Large intestine (tissue), 3 donors: ENCODE results near the gene DAP. TPM values are rescaled to one million over a fixed set of nuclear protein-coding genes. Genes with fewer than 3 reads are reported as not detected.

Source experiments
- DNase-seq, 2 donors: peaks; one replicate each; pipeline versions ENCODE4 v3.0.0 to v3.0.0-alpha.2; 2013
- H3K27ac ChIP-seq: one replicate; pipeline ENCODE4 v1.5.1; 2013; ENCODE audit warnings: low read length
- H3K27me3 ChIP-seq: 2 replicates; pipeline ENCODE4 v1.6.1; 2013; ENCODE audit warnings: low read length; ENCODE audit not compliant: control insufficient read depth, insufficient read depth
- H3K36me3 ChIP-seq: 2 replicates; pipeline ENCODE4 v1.6.1; 2013; ENCODE audit warnings: low read length; ENCODE audit not compliant: control insufficient read depth, insufficient read depth
- H3K4me1 ChIP-seq: one replicate; pipeline ENCODE4 v1.6.1; 2013; ENCODE audit warnings: low read length; ENCODE audit not compliant: control insufficient read depth, insufficient read depth
- H3K4me3 ChIP-seq: one replicate; pipeline ENCODE4 v1.5.1; 2013; ENCODE audit warnings: low read length
- H3K9me3 ChIP-seq: one replicate; pipeline ENCODE4 v1.6.1; 2013; ENCODE audit warnings: mild to moderate bottlenecking, low read depth, low read length, moderate library complexity; ENCODE audit not compliant: control insufficient read depth
- WGBS: methylation state at CpG from one replicate; pipeline ENCODE4 v1.1.5; 2013; ENCODE audit warnings: low lambda C conversion rate; ENCODE audit not compliant: insufficient coverage; 5-methylcytosine and 5-hydroxymethylcytosine counted together
- polyA plus RNA-seq: library from polyadenylated mRNA; unstranded; fragments of 120-200 nt; gene quantifications from one replicate; pipeline ENCODE4 v1.2.1, GENCODE V29; 2013

DAP gene
- polyA plus RNA-seq, 1 donor, result 77.1 TPM

GRCh38 chr5:10680876-10681481 lies 80.1 kb downstream of the DAP start:
- Histone ChIP-seq H3K4me1 (no peaks in the 10 kb centered on the region), H3K9me3 (no peaks in the 10 kb centered on the region), H3K36me3 (peaks cover 66% of the 10 kb centered on the region), H3K27ac (no peak overlapping the region), H3K4me3 (no peak overlapping the region), H3K27me3 (no peaks in the 10 kb centered on the region)
- WGBS, result no CpG with 5 or more reads among the region's 17 CpGs
- no peak for DNase-seq

DNA sequence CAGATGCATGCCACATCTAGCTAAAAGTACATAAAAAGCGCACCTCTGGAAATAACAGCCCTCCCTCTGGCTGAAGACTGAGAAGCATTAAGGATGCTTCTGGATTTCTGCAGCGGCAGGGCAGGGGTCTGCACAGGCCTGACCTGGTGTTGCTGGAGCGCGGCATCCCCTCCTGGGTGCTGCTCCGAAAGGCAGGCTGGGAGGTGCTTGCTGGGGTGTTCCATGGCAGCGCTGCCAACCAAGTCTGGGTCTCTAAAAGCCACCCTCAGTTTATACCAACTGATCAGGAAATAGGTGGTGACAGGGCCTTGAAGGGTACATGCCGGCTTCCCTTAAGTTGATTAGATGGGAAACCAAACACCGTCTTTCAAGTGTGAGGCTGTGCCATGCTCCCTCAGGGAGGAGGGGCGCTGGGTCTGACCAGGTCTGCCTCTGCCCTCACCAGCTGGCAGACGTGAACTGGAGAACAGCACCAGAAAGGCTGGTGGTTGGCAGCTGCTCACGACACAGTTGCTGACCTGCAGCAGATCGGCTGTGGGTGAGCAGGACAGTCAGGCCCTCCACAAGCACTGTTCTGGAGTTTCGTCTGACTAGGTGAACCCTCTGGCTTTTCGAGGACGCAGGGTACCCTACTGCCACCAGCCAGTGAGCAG lies 81.6 kb downstream of the DAP start:
- Histone ChIP-seq H3K4me1 (no peaks in the 10 kb centered on the region), H3K4me3 (no peak overlapping the region), H3K27me3 (no peaks in the 10 kb centered on the region), H3K36me3 (peaks cover 61% of the 10 kb centered on the region), H3K9me3 (no peaks in the 10 kb centered on the region), H3K27ac (no peak overlapping the region)
- no peak for DNase-seq
- WGBS, result no CpG with 5 or more reads among the region's 15 CpGs

DNA sequence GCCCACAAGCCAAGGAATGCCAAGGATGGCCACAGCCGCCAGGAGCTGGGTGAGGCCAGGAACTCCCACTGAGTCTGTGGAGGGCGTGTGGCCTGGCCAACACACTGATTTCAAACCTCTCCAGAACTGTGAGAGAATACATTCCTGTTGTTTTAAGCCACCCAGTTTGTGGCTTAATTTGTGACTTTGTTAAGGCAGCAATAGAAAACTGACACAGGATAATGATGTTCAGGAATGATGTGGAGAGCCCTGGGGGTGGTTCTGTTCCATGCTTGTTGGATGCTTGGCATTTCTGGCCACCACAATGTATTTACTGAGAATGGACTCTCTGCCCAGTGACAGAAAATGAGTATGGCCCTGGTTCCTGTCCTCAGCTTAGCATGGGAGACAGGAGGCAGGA lies 82.8 kb downstream of the DAP start:
- Histone ChIP-seq H3K36me3 (peaks cover 54% of the 10 kb centered on the region), H3K9me3 (no peaks in the 10 kb centered on the region), H3K27ac (no peak overlapping the region)

DNA sequence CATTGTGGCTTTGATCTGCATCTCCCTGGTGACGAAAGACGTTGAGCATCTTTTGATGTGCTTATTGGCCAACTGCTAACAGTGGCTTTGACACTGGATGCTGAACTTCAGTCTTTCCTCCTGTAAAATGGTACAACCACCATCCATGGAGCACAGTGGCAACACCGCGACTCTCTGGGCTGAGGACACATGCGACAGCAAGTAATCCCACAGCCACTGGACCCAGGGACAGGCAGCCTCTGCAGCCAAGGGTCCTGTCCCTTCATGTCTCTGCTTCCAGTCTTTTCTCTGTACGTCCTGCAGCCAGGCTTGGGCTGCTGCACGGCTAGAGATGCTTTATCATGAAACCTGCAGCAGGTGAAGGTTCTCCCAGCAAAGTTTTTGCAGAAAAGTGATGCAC lies 83.5 kb downstream of the DAP start:
- Histone ChIP-seq H3K27me3 (no peaks in the 10 kb centered on the region), H3K4me1 (no peaks in the 10 kb centered on the region), H3K9me3 (no peaks in the 10 kb centered on the region), H3K4me3 (no peak overlapping the region), H3K36me3 (peaks cover 47% of the 10 kb centered on the region), H3K27ac (no peak overlapping the region)
- DNase-seq, result no peak
- no CpG with 5 or more reads among the region's 7 CpGs for whole genome bisulfite sequencing

More for the DNA sequence above, 82.8 kb downstream of the DAP start:
- Histone ChIP-seq H3K4me3 (no peak overlapping the region), H3K27me3 (no peaks in the 10 kb centered on the region), H3K4me1 (no peaks in the 10 kb centered on the region)
- no CpG with 5 or more reads among the region's 2 CpGs for WGBS
- DNase-seq, result peak in 1 of 2 donors; percentile 19

GRCh38 chr5:10676946-10677345 lies 84.1 kb downstream of the DAP start:
- Histone ChIP-seq H3K27me3 (no peaks in the 10 kb centered on the region), H3K9me3 (no peaks in the 10 kb centered on the region), H3K36me3 (peaks cover 41% of the 10 kb centered on the region), H3K4me3 (no peak overlapping the region), H3K27ac (no peak overlapping the region), H3K4me1 (no peaks in the 10 kb centered on the region)
- no peak for DNase-seq
- WGBS, result no CpG with 5 or more reads among the region's 1 CpG

- H3K4me3 ChIP-seq, result no peak overlapping the region
- no CpG with 5 or more reads among the region's 4 CpGs for WGBS
These were observed 84.8 kb downstream of the DAP start for GRCh38 chr5:10676224-10676623.

GRCh38 chr5:10675177-10675700 lies 85.8 kb downstream of the DAP start:
- WGBS, result 83% methylated on average over 1 of the region's 14 CpGs

More at GRCh38 chr5:10676224-10676623, 84.8 kb downstream of the DAP start:
- Histone ChIP-seq H3K36me3 (peaks cover 36% of the 10 kb centered on the region), H3K9me3 (no peaks in the 10 kb centered on the region), H3K4me1 (no peaks in the 10 kb centered on the region), H3K27ac (no peak overlapping the region), H3K27me3 (no peaks in the 10 kb centered on the region)
- DNase-seq, result no peak

DNA sequence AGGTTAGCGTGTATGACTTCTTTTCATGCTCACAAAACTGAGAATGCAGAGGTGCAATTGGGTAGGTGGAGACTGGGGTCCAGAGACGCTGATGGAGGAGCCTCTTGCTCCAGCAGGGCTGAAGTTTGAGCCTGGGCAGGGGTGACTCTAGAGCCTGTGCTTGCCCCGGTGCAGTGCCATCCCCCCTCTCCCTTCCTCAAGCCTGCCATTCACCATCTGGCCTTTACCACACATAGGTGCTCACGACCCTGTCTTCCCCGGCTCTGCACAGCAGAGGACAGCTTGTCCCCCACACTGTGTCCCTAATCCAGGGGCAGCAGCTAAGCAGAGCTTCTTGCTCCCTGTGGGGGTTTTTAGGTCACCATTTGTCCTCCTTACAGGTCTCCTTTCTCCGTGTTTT lies 86.5 kb downstream of the DAP start:
- no peak for DNase-seq
- no CpG with 5 or more reads among the region's 6 CpGs for WGBS
- Histone ChIP-seq H3K9me3 (no peaks in the 10 kb centered on the region), H3K27ac (no peak overlapping the region), H3K4me3 (no peak overlapping the region), H3K36me3 (peaks cover 20% of the 10 kb centered on the region), H3K27me3 (no peaks in the 10 kb centered on the region), H3K4me1 (no peaks in the 10 kb centered on the region)

More at GRCh38 chr5:10675177-10675700, 85.8 kb downstream of the DAP start:
- H3K4me1 ChIP-seq, result no peaks in the 10 kb centered on the region
- no peak for DNase-seq
- H3K27me3 ChIP-seq, result no peaks in the 10 kb centered on the region
- no peaks in the 10 kb centered on the region for H3K9me3 ChIP-seq
- H3K27ac ChIP-seq, result no peak overlapping the region
- H3K36me3 ChIP-seq, result peaks cover 26% of the 10 kb centered on the region
- H3K4me3 ChIP-seq, result no peak overlapping the region

DNA sequence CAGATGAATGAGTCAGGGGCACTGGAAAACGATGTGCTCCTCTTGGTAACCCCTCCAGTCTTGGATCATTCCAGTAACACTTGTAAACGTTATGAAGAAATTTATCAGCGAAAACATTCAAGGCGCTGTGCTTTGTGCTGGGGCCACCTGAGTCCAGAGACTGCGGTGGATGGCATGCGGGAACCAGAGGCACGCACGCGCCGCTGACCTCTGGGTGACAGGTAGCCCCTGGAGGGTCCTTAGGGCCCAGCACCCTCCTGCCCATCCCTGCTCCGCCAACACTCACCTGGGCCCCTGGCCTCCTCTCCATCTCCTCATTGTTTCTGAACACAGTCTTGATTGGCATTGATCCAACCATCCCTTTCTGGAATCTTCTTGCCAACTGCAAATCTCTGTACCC lies 86.9 kb downstream of the DAP start:
- no peak overlapping the region for H3K27ac ChIP-seq
- H3K36me3 ChIP-seq, result peaks cover 15% of the 10 kb centered on the region
- DNase-seq, result no peak
- no peaks in the 10 kb centered on the region for H3K9me3 ChIP-seq
- H3K4me3 ChIP-seq, result no peak overlapping the region
- no CpG with 5 or more reads among the region's 11 CpGs for WGBS
- H3K4me1 ChIP-seq, result no peaks in the 10 kb centered on the region
- no peaks in the 10 kb centered on the region for H3K27me3 ChIP-seq

DNA sequence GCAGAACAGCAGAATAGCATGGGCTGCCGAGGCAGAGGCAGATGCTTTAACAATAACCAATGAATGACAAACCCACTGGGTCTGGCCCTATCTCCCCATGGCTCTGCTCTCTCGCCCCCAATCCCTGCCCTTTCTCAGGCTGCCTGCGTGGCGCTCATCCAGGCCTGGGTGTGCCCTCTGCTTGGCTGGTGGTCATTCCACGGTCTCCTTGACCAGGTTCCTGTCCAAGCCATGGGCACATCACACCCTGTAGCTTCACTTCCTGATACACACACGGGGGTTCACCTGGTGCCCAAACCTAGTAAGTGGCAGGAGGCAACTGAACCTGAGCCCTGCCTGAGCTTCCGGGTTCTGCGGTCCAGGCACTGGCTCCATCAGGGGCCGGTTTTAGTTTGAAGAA lies 87.6 kb downstream of the DAP start:
- no peaks in the 10 kb centered on the region for H3K9me3 ChIP-seq
- H3K36me3 ChIP-seq, result peaks cover 10% of the 10 kb centered on the region
- H3K27me3 ChIP-seq, result no peaks in the 10 kb centered on the region
- 100% methylated on average over 3 of the region's 9 CpGs for WGBS
- no peaks in the 10 kb centered on the region for H3K4me1 ChIP-seq
- DNase-seq, result no peak
- no peak overlapping the region for H3K27ac ChIP-seq
- H3K4me3 ChIP-seq, result no peak overlapping the region

DNA sequence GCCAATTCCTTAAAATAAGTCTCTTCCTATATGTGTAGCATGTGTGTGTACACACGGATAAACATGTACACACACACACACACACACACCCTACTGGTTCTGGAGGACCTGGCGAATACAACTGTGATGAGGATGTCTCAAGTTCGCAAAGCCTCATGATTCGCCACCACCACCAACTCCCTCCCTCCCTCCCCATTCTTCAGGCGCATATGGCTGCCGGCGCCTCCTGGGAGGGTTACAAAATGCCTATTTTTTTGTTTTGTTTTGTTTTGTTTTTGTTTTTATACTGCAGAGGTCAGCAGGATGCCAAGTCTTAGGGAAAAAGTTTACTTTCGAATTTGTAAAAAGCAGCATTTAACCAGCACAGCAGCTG lies 88.0 kb downstream of the DAP start:
- H3K27me3 ChIP-seq, result no peaks in the 10 kb centered on the region
- peaks cover 7% of the 10 kb centered on the region for H3K36me3 ChIP-seq
- no peak overlapping the region for H3K27ac ChIP-seq
- H3K4me3 ChIP-seq, result no peak overlapping the region
- H3K4me1 ChIP-seq, result no peaks in the 10 kb centered on the region
- DNase-seq, result no peak
- H3K9me3 ChIP-seq, result no peaks in the 10 kb centered on the region
- 80% methylated on average over 1 of the region's 8 CpGs for WGBS
